H1 (cell line): ENCODE measurements around the gene RNASE7. TPM values are rescaled to one million over a fixed set of nuclear protein-coding genes. Genes with fewer than 3 reads are reported as not detected.

Experiments used
- CTCF ChIA-PET: fragments of 300-600 bp; sonication (Branson Sonifier 250); formaldehyde crosslinking; loops from one replicate; lab custom pipeline; 2021; ENCODE audit not compliant: partially characterized antibody; lab: Charles Lee
- POLR2A ChIA-PET: fragments of 300-600 bp; sonication (Branson Sonifier 250); formaldehyde crosslinking; loops from one replicate; lab custom pipeline; 2021; ENCODE audit warnings: inconsistent platforms; ENCODE audit not compliant: partially characterized antibody; lab: Charles Lee
- DNase-seq, 2 experiments: peaks; one replicate each; pipeline versions ENCODE4 v3.0.0 to v3.0.0-alpha.2; 2010 to 2022; ENCODE audit warnings: low spot score in 2 of 2, low read depth in 1 of 2, mixed read lengths in 1 of 2
- FAIRE-seq: peaks from 2 replicates; lab custom pipeline; 2011; peaks lifted over from hg19 to GRCh38; lab: Jason Lieb, UNC
- H2AFZ ChIP-seq: 2 replicates; pipeline ENCODE4 v1.8.1; 2012; ENCODE audit warnings: low read length, inconsistent platforms
- H2AK5ac ChIP-seq: 2 replicates; pipeline ENCODE4 v1.6.1; 2013; ENCODE audit warnings: low read depth, low read length
- H2BK120ac ChIP-seq: replicated peaks from 2 replicates; pipeline ENCODE3; 2013; ENCODE audit warnings: low read depth, low read length, inconsistent platforms
- H2BK12ac ChIP-seq: 2 replicates; pipeline ENCODE4 v1.6.1; 2013; ENCODE audit warnings: low read depth, low read length
- H2BK15ac ChIP-seq: 2 replicates; pipeline ENCODE4 v1.6.1; 2013; ENCODE audit warnings: low read length
- H2BK20ac ChIP-seq: 2 replicates; pipeline ENCODE4 v1.6.1; 2013; ENCODE audit warnings: low read length
- H2BK5ac ChIP-seq: 2 replicates; pipeline ENCODE4 v1.6.1; 2013; ENCODE audit warnings: low read depth, low read length
- H3K14ac ChIP-seq: 2 replicates; pipeline ENCODE4 v1.6.1; 2013; ENCODE audit warnings: inconsistent platforms; ENCODE audit not compliant: insufficient read length
- H3K18ac ChIP-seq: 2 replicates; pipeline ENCODE4 v1.6.1; 2013; ENCODE audit warnings: low read length; ENCODE audit errors: extremely low read depth
- H3K23ac ChIP-seq: 2 replicates; pipeline ENCODE4 v1.6.1; 2013; ENCODE audit warnings: inconsistent platforms; ENCODE audit not compliant: insufficient read length
- H3K23me2 ChIP-seq: 2 replicates; pipeline ENCODE4 v1.6.1; 2013; ENCODE audit warnings: low read depth, low read length
- H3K27ac ChIP-seq: 2 replicates; pipeline ENCODE4 v1.6.1; 2011; ENCODE audit warnings: low read depth, low read length, inconsistent platforms
- H3K27me3 ChIP-seq, 4 experiments: replicated peaks in 1 of 4; 1 replicate in 1 of 4; 2 replicates in 3 of 4; pipeline versions ENCODE4 v1.6.1 to v1.8.1; 2011 to 2013; ENCODE audit warnings: low read length in 3 of 4, mild to moderate bottlenecking in 3 of 4, inconsistent platforms in 2 of 4, mixed read lengths in 2 of 4, moderate library complexity in 1 of 4; ENCODE audit not compliant: control insufficient read depth in 3 of 4, insufficient read depth in 3 of 4; ENCODE audit errors: extremely low read depth in 1 of 4
- H3K36me3 ChIP-seq, 4 experiments: 2 replicates each; pipeline versions ENCODE4 v1.6.1 to v1.8.1; 2011 to 2013; ENCODE audit warnings: mild to moderate bottlenecking in 4 of 4, low read length in 3 of 4, moderate library complexity in 2 of 4, control low read depth in 1 of 4, inconsistent platforms in 1 of 4; ENCODE audit not compliant: insufficient read depth in 4 of 4, control insufficient read depth in 2 of 4
- H3K4ac ChIP-seq: replicated peaks from 2 replicates; pipeline ENCODE3; 2013; ENCODE audit warnings: low read length, low read depth, mixed read lengths, inconsistent platforms; ENCODE audit not compliant: insufficient read length
- H3K4me1 ChIP-seq, 4 experiments: replicated peaks in 1 of 4; 1 replicate in 1 of 4; 2 replicates in 3 of 4; pipeline versions ENCODE4 v1.6.1 to v1.8.1; 2011 to 2013; ENCODE audit warnings: low read length in 3 of 4, inconsistent platforms in 2 of 4, mixed read lengths in 1 of 4; ENCODE audit not compliant: insufficient read depth in 4 of 4, control insufficient read depth in 3 of 4
- H3K4me2 ChIP-seq, 2 experiments: 2 replicates each; pipeline versions ENCODE4 v1.6.1 to v1.8.1; 2011 to 2013; ENCODE audit warnings: low read depth in 2 of 2, low read length in 2 of 2, control low read depth in 1 of 2, inconsistent platforms in 1 of 2, mild to moderate bottlenecking in 1 of 2; ENCODE audit not compliant: insufficient read depth in 1 of 2
- H3K4me3 ChIP-seq, 4 experiments: fragments of 200-600, 300-600 bp in 1 of 4; sonication (generic), shearing (Covaris generic), sonication (Bioruptor Twin) in 1 of 4; 2 replicates each; pipeline versions ENCODE4 v1.5.1 to v1.8.1; 2011 to 2016; ENCODE audit warnings: low read length in 4 of 4, low read depth in 3 of 4, control low read depth in 2 of 4, inconsistent platforms in 2 of 4, mild to moderate bottlenecking in 2 of 4, mixed read lengths in 1 of 4, moderate library complexity in 1 of 4; ENCODE audit not compliant: insufficient read depth in 2 of 4; ENCODE audit errors: extremely low read depth in 1 of 4
- H3K56ac ChIP-seq: replicated peaks from 2 replicates; pipeline ENCODE3; 2013; ENCODE audit warnings: low read depth, mild to moderate bottlenecking, mixed read lengths, low read length, inconsistent platforms; ENCODE audit not compliant: insufficient read length
- H3K79me1 ChIP-seq: 2 replicates; pipeline ENCODE4 v1.6.1; 2013; ENCODE audit warnings: low read depth, low read length, control low read depth
- H3K79me2 ChIP-seq, 2 experiments: 2 replicates each; pipeline versions ENCODE4 v1.6.1 to v1.8.1; 2012 to 2013; ENCODE audit warnings: low read length in 2 of 2, mild to moderate bottlenecking in 2 of 2, inconsistent platforms in 1 of 2; ENCODE audit not compliant: insufficient read depth in 2 of 2, control insufficient read depth in 1 of 2
- H3K9ac ChIP-seq, 4 experiments: replicated peaks in 1 of 4; 1 replicate in 1 of 4; 2 replicates in 3 of 4; pipeline versions ENCODE4 v1.6.1 to v1.8.1; 2011 to 2013; ENCODE audit warnings: low read depth in 3 of 4, low read length in 3 of 4, control low read depth in 2 of 4, mild to moderate bottlenecking in 2 of 4, moderate library complexity in 2 of 4, inconsistent platforms in 1 of 4; ENCODE audit errors: extremely low read depth in 1 of 4
- H3K9me3 ChIP-seq, 2 experiments: 2 replicates each; pipeline versions ENCODE4 v1.6.1 to v1.8.1; 2012 to 2013; ENCODE audit warnings: mild to moderate bottlenecking in 2 of 2, moderate library complexity in 2 of 2, control low read depth in 1 of 2, inconsistent platforms in 1 of 2, low read depth in 1 of 2, low read length in 1 of 2, mixed read lengths in 1 of 2; ENCODE audit not compliant: insufficient read depth in 2 of 2
- H4K20me1 ChIP-seq, 2 experiments: replicated peaks in 1 of 2; 2 replicates each; pipeline versions ENCODE3 to v1.8.1; 2011 to 2013; ENCODE audit warnings: inconsistent platforms in 2 of 2, low read length in 2 of 2, mild to moderate bottlenecking in 1 of 2; ENCODE audit not compliant: insufficient read depth in 2 of 2, control insufficient read depth in 1 of 2
- H4K5ac ChIP-seq: 2 replicates; pipeline ENCODE4 v1.6.1; 2013; ENCODE audit warnings: low read length, low read depth, mixed read lengths, inconsistent platforms; ENCODE audit not compliant: insufficient read length
- H4K8ac ChIP-seq: 2 replicates; pipeline ENCODE4 v1.8.0; 2013; ENCODE audit warnings: mild to moderate bottlenecking, moderate library complexity, low read length, inconsistent platforms; ENCODE audit not compliant: insufficient read depth; ENCODE audit errors: extremely low read depth
- H4K91ac ChIP-seq: replicated peaks from 2 replicates; pipeline ENCODE3; 2013; ENCODE audit warnings: low read length, mixed read lengths, inconsistent platforms; ENCODE audit not compliant: insufficient read length
- JUND ChIP-seq: IDR thresholded peaks from 2 replicates; pipeline ENCODE4 v1.6.1; 2011; ENCODE audit warnings: mild to moderate bottlenecking, improper control_type of control experiment, low read length
- KDM1A ChIP-seq: fragments of 200-600, 300-600 bp; sonication (generic); IDR thresholded peaks from 2 replicates; pipeline ENCODE4 v1.7.1; 2016; ENCODE audit warnings: mild to moderate bottlenecking, low read length, borderline replicate concordance
- TAF7 ChIP-seq: optimal IDR thresholded peaks from 2 replicates; pipeline ENCODE3; 2011; ENCODE audit warnings: low read depth, mild to moderate bottlenecking, inconsistent platforms, low read length, moderate library complexity, borderline replicate concordance
- WGBS, 2 experiments: shearing (Covaris generic) in 1 of 2; methylation state at CpG; one replicate each; pipeline versions ENCODE4 v1.1.6 to v1.1.7; 2013 to 2015; ENCODE audit warnings: low lambda C conversion rate in 2 of 2, mixed read lengths in 2 of 2, inconsistent platforms in 1 of 2, low coverage in 1 of 2, missing lambda C conversion rate in 1 of 2; ENCODE audit not compliant: insufficient replicate concordance in 2 of 2, insufficient coverage in 1 of 2, insufficient read length in 1 of 2; ENCODE audit errors: extremely low coverage in 1 of 2, missing lambda C conversion rate in 1 of 2; 5-methylcytosine and 5-hydroxymethylcytosine counted together
- polyA plus RNA-seq, 7 experiments: library from polyadenylated mRNA; depleted of rRNA in 3 of 7; stranded (reverse) in 5 of 7; unstranded in 2 of 7; fragments of >200 nt in 5 of 7; fragments of 200-250 nt in 2 of 7; gene quantifications; 1 replicate in 5 of 7; 2 replicates in 1 of 7; 4 replicates in 1 of 7; pipeline versions ENCODE4 v1.2.1 to v1.2.3, GENCODE V29; 2011 to 2013; ENCODE audit warnings: missing spikeins in 2 of 7, mixed read lengths in 2 of 7
- total RNA-seq: library from RNA; stranded (reverse); fragmentation: NEBNext Ultra II Directional; extraction: Animal tissue kit (Norgen Biotek cat#: 25700); gene quantifications from 2 replicates; pipeline ENCODE4 v1.2.1, GENCODE V29; 2021

RNASE7 gene
- total and polyA plus RNA-seq, 2 of the 8 experiments (the other 6 are each of a cell fraction or from before 2014, with no cell fraction given), result not detected

DNA sequence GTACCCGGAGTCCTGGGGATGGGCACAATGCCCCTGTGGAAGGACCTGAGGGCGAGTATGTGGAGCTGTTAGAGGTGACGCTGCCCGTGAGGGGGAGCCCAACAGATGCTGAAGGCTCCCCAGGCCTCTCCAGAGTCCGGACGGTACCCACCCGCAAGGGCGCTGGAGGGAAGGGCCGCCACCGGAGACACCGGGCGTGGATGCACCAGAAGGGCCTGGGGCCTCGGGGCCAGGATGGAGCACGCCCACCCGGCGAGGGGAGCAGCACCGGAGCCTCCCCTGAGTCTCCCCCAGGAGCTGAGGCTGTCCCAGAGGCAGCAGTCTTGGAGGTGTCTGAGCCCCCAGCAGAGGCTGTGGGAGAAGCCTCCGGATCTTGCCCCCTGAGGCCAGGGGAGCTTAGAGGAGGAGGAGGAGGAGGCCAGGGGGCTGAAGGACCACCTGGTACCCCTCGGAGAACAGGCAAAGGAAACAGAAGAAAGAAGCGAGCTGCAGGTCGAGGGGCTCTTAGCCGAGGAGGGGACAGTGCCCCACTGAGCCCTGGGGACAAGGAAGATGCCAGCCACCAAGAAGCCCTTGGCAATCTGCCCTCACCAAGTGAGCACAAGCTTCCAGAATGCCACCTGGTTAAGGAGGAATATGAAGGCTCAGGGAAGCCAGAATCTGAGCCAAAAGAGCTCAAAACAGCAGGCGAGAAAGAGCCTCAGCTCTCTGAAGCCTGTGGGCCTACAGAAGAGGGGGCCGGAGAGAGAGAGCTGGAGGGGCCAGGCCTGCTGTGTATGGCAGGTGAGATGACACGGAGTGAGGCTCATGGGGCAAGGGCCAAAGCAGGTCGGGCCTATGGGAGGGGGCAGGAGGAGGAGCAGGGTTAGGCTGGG, 32.5 kb downstream of the RNASE7 start:
- Histone ChIP-seq H3K23ac (no peak overlapping the region), H2BK12ac (no peak overlapping the region), H2AFZ (no peak overlapping the region), H2BK5ac (no peak overlapping the region), H3K79me1 (peaks cover 2% of the 10 kb centered on the region), H3K18ac (no peak overlapping the region), H3K79me2 (peaks cover 0 to 13% of the 10 kb centered on the region in 2 experiments; a peak in 2 of 4 replicates), H3K14ac (no peak overlapping the region), H2BK20ac (no peak overlapping the region), H3K4me3 (no peak overlapping the region), H2BK15ac (no peak overlapping the region), H3K27me3 (no peaks in the 10 kb centered on the region), H3K36me3 (peaks cover 41 to 58% (median 53%) of the 10 kb centered on the region in 4 experiments), H3K27ac (no peak overlapping the region), H3K4ac (no peak overlapping the region), H3K9me3 (no peaks in the 10 kb centered on the region), H3K9ac (no peak overlapping the region), H2BK120ac (no peak overlapping the region), H4K8ac (no peak overlapping the region), H4K20me1 (peaks cover 2 to 9% of the 10 kb centered on the region in 2 experiments), H4K91ac (no peak overlapping the region), H4K5ac (no peak overlapping the region), H2AK5ac (no peak overlapping the region), H3K4me1 (peaks cover 3 to 9% (median 5%) of the 10 kb centered on the region in 4 experiments; a peak in 6 of 7 replicates), H3K56ac (no peak overlapping the region), H3K4me2 (no peak overlapping the region), H3K23me2 (peaks cover 13% of the 10 kb centered on the region; the same call in 1 of the 2 replicates)
- TF ChIP-seq JUND, result no peak
- TF ChIP-seq TAF7, result no peak
- TF ChIP-seq KDM1A, result no peak
- FAIRE-seq, result no peak
- no peak for DNase-seq
- WGBS, 2 experiments, result 91% methylated on average over 20 of the region's 26 CpGs; no CpG with 5 or more reads in 1 of the 2 experiments
- ChIA-PET CTCF (interaction anchor here (1.1 to 6.6 kb wide), 8 partner anchors 9 to 77 kb away, joined by 4 to 110 read pairs (median 14); partner anchors contain the start of gene TMEM253), POLR2A (interaction anchor here (0.7 to 12.4 kb wide), 5 partner anchors 10 to 58 kb away, joined by 3 to 245 read pairs (median 5); partner anchors contain the start of genes TMEM253 and ZNF219)
